B cell (primary cell): ENCODE measurements around the gene GDPD2. TPM values are rescaled to one million over a fixed set of nuclear protein-coding genes. Genes with fewer than 3 reads are reported as not detected.

Experiments used
- ATAC-seq: fragments of 200-7000 bp; cut with Tn5 transposase; one replicate; pipeline ENCODE4 v1.10.0; 2021; ENCODE audit warnings: low read depth, mild to moderate bottlenecking, moderate number of reproducible peaks, moderate library complexity
- CTCF ChIA-PET: fragments of 350-600 bp; sonication (Branson Sonifier 250); formaldehyde crosslinking; loops from one replicate; lab custom pipeline; 2021; ENCODE audit warnings: antibody characterized with exemption, inconsistent platforms; lab: Charles Lee
- POLR2A ChIA-PET: fragments of 350-600 bp; sonication (Branson Sonifier 250); formaldehyde crosslinking; loops from one replicate; lab custom pipeline; 2021; ENCODE audit warnings: antibody characterized with exemption; lab: Charles Lee
- DNase-seq: peaks from one replicate; pipeline ENCODE4 v3.0.0; 2013
- H2AFZ ChIP-seq: 2 replicates; pipeline ENCODE4 v1.6.1; 2012; ENCODE audit warnings: mild to moderate bottlenecking, low read depth, low read length; ENCODE audit not compliant: insufficient read depth, poor library complexity, severe bottlenecking
- H3K27ac ChIP-seq, 2 donors: 1 replicate in 1 of 2; 2 replicates in 1 of 2; pipeline ENCODE4 v1.5.1; 2012 to 2013; ENCODE audit warnings: low read length in 2 of 2, mild to moderate bottlenecking in 2 of 2, moderate library complexity in 1 of 2
- H3K27me3 ChIP-seq, 4 experiments: fragments of 200-600 bp in 1 of 4; sonication (generic) in 1 of 4; replicated peaks in 1 of 4; 1 replicate in 2 of 4; 2 replicates in 2 of 4; pipeline versions ENCODE4 v1.6.1 to v1.7.0; 2013 to 2016; ENCODE audit warnings: low read length in 3 of 4, mild to moderate bottlenecking in 2 of 4, mixed read lengths in 1 of 4, moderate library complexity in 1 of 4; ENCODE audit not compliant: insufficient read depth in 4 of 4, control insufficient read depth in 3 of 4; ENCODE audit errors: control extremely low read depth in 1 of 4
- H3K36me3 ChIP-seq, 2 experiments: replicated peaks in 1 of 2; 1 replicate in 1 of 2; 2 replicates in 1 of 2; pipeline versions ENCODE4 v1.6.1 to v1.7.1; 2013; ENCODE audit warnings: low read length in 1 of 2; ENCODE audit not compliant: insufficient read depth in 2 of 2, control insufficient read depth in 1 of 2; ENCODE audit errors: control extremely low read depth in 1 of 2, extremely low read depth in 1 of 2
- H3K4me1 ChIP-seq, 2 donors: fragments of 200-600 bp in 1 of 2; sonication (generic) in 1 of 2; 1 replicate in 1 of 2; 2 replicates in 1 of 2; pipeline versions ENCODE4 v1.5.1 to v1.6.1; 2013 to 2017; ENCODE audit warnings: low read length in 2 of 2; ENCODE audit not compliant: control insufficient read depth in 2 of 2, insufficient read depth in 2 of 2
- H3K4me2 ChIP-seq: replicated peaks from 2 replicates; pipeline ENCODE3; 2012; ENCODE audit warnings: mild to moderate bottlenecking, low read depth, low read length; ENCODE audit not compliant: poor library complexity, severe bottlenecking
- H3K4me3 ChIP-seq, 5 experiments: fragments of 200-600 bp in 1 of 5; sonication (generic) in 1 of 5; 1 replicate in 3 of 5; 2 replicates in 2 of 5; pipeline versions ENCODE4 v1.5.1 to v1.7.0; 2011 to 2016; ENCODE audit warnings: low read length in 4 of 5, mild to moderate bottlenecking in 4 of 5, low read depth in 2 of 5, control low read depth in 1 of 5, moderate library complexity in 1 of 5; ENCODE audit not compliant: insufficient read depth in 1 of 5; ENCODE audit errors: control extremely low read depth in 1 of 5, extremely low read depth in 1 of 5
- H3K79me2 ChIP-seq: fragments of 200-600 bp; sonication (generic); one replicate; pipeline ENCODE4 v1.6.0; 2016; ENCODE audit warnings: low read length; ENCODE audit not compliant: control insufficient read depth, insufficient read depth
- H3K9ac ChIP-seq: fragments of 200-600 bp; sonication (generic); 2 replicates; pipeline ENCODE4 v1.6.1; 2017; ENCODE audit warnings: mild to moderate bottlenecking, low read length, moderate library complexity
- H3K9me3 ChIP-seq, 3 donors: one replicate each; pipeline versions ENCODE4 v1.6.1 to v1.7.1; 2013; ENCODE audit warnings: low read length in 2 of 3; ENCODE audit not compliant: control insufficient read depth in 2 of 3, insufficient read depth in 1 of 3; ENCODE audit errors: control extremely low read depth in 1 of 3
- H4K20me1 ChIP-seq: 2 replicates; pipeline ENCODE4 v1.6.0; 2012; ENCODE audit warnings: mild to moderate bottlenecking, low read length; ENCODE audit not compliant: insufficient read depth, control insufficient read depth, poor library complexity, severe bottlenecking
- H3K27ac Mint-ChIP-seq: one replicate; pipeline ENCODE4 v1.8.0; 2021; ENCODE audit warnings: mixed read lengths
- H3K27me3 Mint-ChIP-seq: one replicate; pipeline ENCODE4 v1.8.0; 2021; ENCODE audit warnings: mixed read lengths
- H3K4me1 Mint-ChIP-seq: one replicate; pipeline ENCODE4 v1.8.0; 2021; ENCODE audit warnings: mixed read lengths
- H3K4me3 Mint-ChIP-seq: one replicate; pipeline ENCODE4 v1.8.0; 2021; ENCODE audit warnings: mixed read lengths
- H3K9me3 Mint-ChIP-seq: one replicate; pipeline ENCODE4 v1.8.0; 2022; ENCODE audit warnings: mixed read lengths; ENCODE audit not compliant: insufficient read depth
- CTCF ChIP-seq: fragments of 200-600 bp; IDR thresholded peaks from one replicate; pipeline ENCODE4 v1.8.0; 2022; ENCODE audit warnings: antibody characterized with exemption, mild to moderate bottlenecking
- EZH2 ChIP-seq: IDR thresholded peaks from 2 replicates; pipeline ENCODE4 v1.6.1; 2012; ENCODE audit warnings: borderline replicate concordance, low read depth, mild to moderate bottlenecking, moderate library complexity, low read length; ENCODE audit not compliant: insufficient read depth, poor library complexity, severe bottlenecking
- intact Hi-C: fragments of 100-400 bp; cut with micrococcal nuclease; formaldehyde crosslinking; loops from one replicate; pipeline ENCODE4 v1.10.0; 2022
- polyA plus RNA-seq: library from polyadenylated mRNA; depleted of rRNA; stranded (reverse); fragments of >200 nt; gene quantifications from 2 replicates; pipeline ENCODE4 v1.2.3, GENCODE V29; 2012
- total RNA-seq, 2 donors: library from RNA; stranded (reverse); fragments of 120-200 nt in 1 of 2; gene quantifications; 1 replicate in 1 of 2; 2 replicates in 1 of 2; pipeline versions ENCODE4 v1.2.3 to v1.2.4, GENCODE V29; 2013 to 2022

GDPD2 gene
- total and polyA plus RNA-seq, 2 donors (not counting 1 experiment from before 2014, with no cell fraction given) = not detected

GRCh38 chrX:70464051-70464450 lies 40.9 kb downstream of the GDPD2 start:
- Histone ChIP-seq H3K36me3 (no peaks in the 10 kb centered on the region), H3K9me3 (no peaks in the 10 kb centered on the region), H3K4me3 (no peak overlapping the region), H3K9ac (no peak overlapping the region), H3K79me2 (no peaks in the 10 kb centered on the region), H3K27me3 (no peaks in the 10 kb centered on the region), H3K27ac (no peak overlapping the region), H3K4me2 (no peak overlapping the region), H2AFZ (no peak overlapping the region), H4K20me1 (no peaks in the 10 kb centered on the region), H3K4me1 (no peaks in the 10 kb centered on the region)
- H3K27ac Mint-ChIP-seq = no peak overlapping the region
- TF ChIP-seq CTCF = no peak
- TF ChIP-seq EZH2 = no peak
- DNase-seq (no peak), ATAC-seq (no peak)
- no peaks in the 10 kb centered on the region for H3K27me3 Mint-ChIP-seq
- intact Hi-C loops = no loop called here
- no peaks in the 10 kb centered on the region for H3K4me1 Mint-ChIP-seq
- H3K9me3 Mint-ChIP-seq = no peaks in the 10 kb centered on the region
- CTCF ChIA-PET = no interaction called here
- no peak overlapping the region for H3K4me3 Mint-ChIP-seq
- POLR2A ChIA-PET = no interaction called here

- intact Hi-C loops = no loop called here
- Histone ChIP-seq H3K9ac (no peak overlapping the region), H3K79me2 (no peaks in the 10 kb centered on the region), H3K4me2 (no peak overlapping the region), H3K4me1 (no peaks in the 10 kb centered on the region), H3K9me3 (no peaks in the 10 kb centered on the region), H3K27ac (no peak overlapping the region), H3K27me3 (no peaks in the 10 kb centered on the region), H3K4me3 (no peak overlapping the region), H3K36me3 (no peaks in the 10 kb centered on the region), H2AFZ (no peak overlapping the region), H4K20me1 (no peaks in the 10 kb centered on the region)
- DNase-seq (no peak), ATAC-seq (no peak)
- H3K4me3 Mint-ChIP-seq = no peak overlapping the region
- no peaks in the 10 kb centered on the region for H3K9me3 Mint-ChIP-seq
- peaks cover 6% of the 10 kb centered on the region for H3K4me1 Mint-ChIP-seq
- no peaks in the 10 kb centered on the region for H3K27me3 Mint-ChIP-seq
- POLR2A ChIA-PET = no interaction called here
- CTCF ChIA-PET = no interaction called here
- no peak overlapping the region for H3K27ac Mint-ChIP-seq
- TF ChIP-seq EZH2 = no peak
- TF ChIP-seq CTCF = no peak
Measured at GRCh38 chrX:70466968-70467367, 43.9 kb downstream of the GDPD2 start.
